ENCODE data around the gene CUL4B. TPM values are rescaled to one million over a fixed set of nuclear protein-coding genes. Genes with fewer than 3 reads are reported as not detected.

The CUL4B gene
- total RNA-seq, 4 donors from 2014 or later, result 51.5 to 72.6 (median 53.7) TPM

DNA sequence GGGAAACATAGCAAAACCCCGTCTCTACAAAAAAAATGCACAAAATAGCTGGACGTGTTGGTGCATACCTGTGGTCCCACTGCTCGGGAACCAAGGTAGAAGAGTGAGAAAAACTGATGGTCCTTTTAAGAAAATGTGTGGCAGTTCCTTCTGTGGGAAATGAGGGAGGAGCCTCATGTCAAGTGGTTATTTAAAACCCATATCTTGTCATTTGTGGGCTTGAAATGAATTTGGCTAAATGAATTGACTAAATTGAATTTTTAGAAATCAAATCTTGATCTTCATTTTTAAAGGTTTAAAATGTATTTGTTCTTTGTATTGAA lies 75.5 kb downstream of the CUL4B start:
- TF ChIP-seq CTCF (IDR thresholded peaks at IDR 0.05; ENCODE audit: low read depth), result no peak

GRCh38 chrX:120477453-120477852 lies 83.3 kb downstream of the CUL4B start:
- no peak for TF ChIP-seq CTCF (IDR thresholded peaks at IDR 0.05; ENCODE audit: low read depth)

DNA sequence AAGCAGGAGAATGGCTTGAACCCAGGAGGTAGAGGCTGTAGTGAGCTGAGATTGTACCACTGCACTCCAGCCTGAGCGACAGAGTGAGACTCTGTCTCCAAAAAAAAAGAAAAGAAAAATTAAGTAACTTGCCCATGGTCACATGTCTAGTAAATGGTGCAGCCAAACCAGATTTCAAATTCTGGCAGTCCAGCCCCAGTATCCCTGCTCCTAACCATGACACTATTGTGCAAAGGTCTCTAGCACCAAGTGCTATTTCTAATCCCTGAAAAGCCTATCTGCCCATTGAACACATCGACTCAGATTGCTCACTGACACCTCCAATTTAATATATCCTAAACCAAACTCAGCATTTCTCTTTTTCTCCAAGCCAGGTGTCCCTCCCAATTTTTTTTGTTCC lies 84.0 kb downstream of the CUL4B start:
- TF ChIP-seq CTCF (IDR thresholded peaks at IDR 0.05; ENCODE audit: low read depth), result no peak

Small RNAs within 50 kb of the gene (small RNA-seq; reads per million reads assigned to genes)
- gene RNU7-37P, result not detected

Other genes with a start within 250 kb of the CUL4B start
- gene TMEM255A, start 249.5 kb downstream of the CUL4B start, total RNA-seq, result 1 to 10 TPM in 2 of 4 donors, under 1 TPM in 1, not detected in 1; 0.88 to 4.1 (median 2.9) TPM
- not detected for gene ATP1B4, start 198.9 kb downstream of the CUL4B start, total RNA-seq
- gene LAMP2, start 91.7 kb downstream of the CUL4B start, total RNA-seq, result 100 to 1,000 TPM in 3 of 4 donors, 10 to 100 TPM in 1; 67.3 to 224 (median 130) TPM
- 10 to 100 TPM; 14.9 to 51.5 (median 25.1) TPM for gene MCTS1, start 43.1 kb upstream of the CUL4B start, total RNA-seq
- gene C1GALT1C1, start 69.1 kb upstream of the CUL4B start, total RNA-seq, result 10 to 100 TPM; 14.9 to 56.7 (median 35.3) TPM